Left kidney (tissue), 2 donors: Measurements from ENCODE around the gene SNRNP25. TPM values are rescaled to one million over a fixed set of nuclear protein-coding genes. Genes with fewer than 3 reads are reported as not detected.

Experiments
- DNase-seq: peaks from one replicate; pipeline ENCODE4 v3.0.0-alpha.2; 2013
- polyA plus RNA-seq: library from polyadenylated mRNA; unstranded; fragments of 120-200 nt; gene quantifications from one replicate; pipeline ENCODE4 v1.2.1, GENCODE V29; 2013; ENCODE audit not compliant: insufficient read length

SNRNP25 gene
- polyA plus RNA-seq, 1 donor: 40.6 TPM

- DNase-seq: no peak
Measured at GRCh38 chr16:100989-101388, 47.4 kb downstream of the SNRNP25 start.

- DNase-seq: no peak
Measured at GRCh38 chr16:101586-101985, 48.0 kb downstream of the SNRNP25 start.

GRCh38 chr16:102060-102855 is 48.6 kb downstream of the SNRNP25 start:
- no peak for DNase-seq

- DNase-seq: no peak
Measured at GRCh38 chr16:104355-104754, 50.7 kb downstream of the SNRNP25 start.

GRCh38 chr16:104928-105327 is 51.3 kb downstream of the SNRNP25 start:
- no peak for DNase-seq

- DNase-seq: no peak
Measured at GRCh38 chr16:105521-105920, 51.9 kb downstream of the SNRNP25 start.

- DNase-seq: peak; percentile 71
Measured at GRCh38 chr16:106623-107324, 53.1 kb downstream of the SNRNP25 start.

Other genes starting within 250 kb of the SNRNP25 start
- gene POLR3K, start 220 bp upstream of the SNRNP25 start, polyA plus RNA-seq: 14.3 TPM
- 26.3 TPM for gene RHBDF1, start 18.8 kb downstream of the SNRNP25 start, polyA plus RNA-seq
- gene MPG, start 24.4 kb downstream of the SNRNP25 start, polyA plus RNA-seq: 14.2 TPM
- 33.5 TPM for gene NPRL3, start 84.8 kb downstream of the SNRNP25 start, polyA plus RNA-seq
- gene HBZ, start 98.8 kb downstream of the SNRNP25 start, polyA plus RNA-seq: 0.30 TPM
- 1.8 TPM for gene HBM, start 112.2 kb downstream of the SNRNP25 start, polyA plus RNA-seq
- 570 TPM for gene HBA2, start 119.0 kb downstream of the SNRNP25 start, polyA plus RNA-seq
- gene HBA1, start 122.9 kb downstream of the SNRNP25 start, polyA plus RNA-seq: 394 TPM
- gene HBQ1, start 126.6 kb downstream of the SNRNP25 start, polyA plus RNA-seq: not detected
- gene LUC7L, start 175.6 kb downstream of the SNRNP25 start, polyA plus RNA-seq: 168 TPM
- 74.8 TPM for gene FAM234A, start 181.0 kb downstream of the SNRNP25 start, polyA plus RNA-seq
- 1.4 TPM for gene RGS11, start 222.1 kb downstream of the SNRNP25 start, polyA plus RNA-seq
- gene ARHGDIG, start 226.8 kb downstream of the SNRNP25 start, polyA plus RNA-seq: 3.6 TPM
- gene PDIA2, start 229.3 kb downstream of the SNRNP25 start, polyA plus RNA-seq: 2.4 TPM